ENCODE results near the gene CHRNA7.

CHRNA7 gene

DNA sequence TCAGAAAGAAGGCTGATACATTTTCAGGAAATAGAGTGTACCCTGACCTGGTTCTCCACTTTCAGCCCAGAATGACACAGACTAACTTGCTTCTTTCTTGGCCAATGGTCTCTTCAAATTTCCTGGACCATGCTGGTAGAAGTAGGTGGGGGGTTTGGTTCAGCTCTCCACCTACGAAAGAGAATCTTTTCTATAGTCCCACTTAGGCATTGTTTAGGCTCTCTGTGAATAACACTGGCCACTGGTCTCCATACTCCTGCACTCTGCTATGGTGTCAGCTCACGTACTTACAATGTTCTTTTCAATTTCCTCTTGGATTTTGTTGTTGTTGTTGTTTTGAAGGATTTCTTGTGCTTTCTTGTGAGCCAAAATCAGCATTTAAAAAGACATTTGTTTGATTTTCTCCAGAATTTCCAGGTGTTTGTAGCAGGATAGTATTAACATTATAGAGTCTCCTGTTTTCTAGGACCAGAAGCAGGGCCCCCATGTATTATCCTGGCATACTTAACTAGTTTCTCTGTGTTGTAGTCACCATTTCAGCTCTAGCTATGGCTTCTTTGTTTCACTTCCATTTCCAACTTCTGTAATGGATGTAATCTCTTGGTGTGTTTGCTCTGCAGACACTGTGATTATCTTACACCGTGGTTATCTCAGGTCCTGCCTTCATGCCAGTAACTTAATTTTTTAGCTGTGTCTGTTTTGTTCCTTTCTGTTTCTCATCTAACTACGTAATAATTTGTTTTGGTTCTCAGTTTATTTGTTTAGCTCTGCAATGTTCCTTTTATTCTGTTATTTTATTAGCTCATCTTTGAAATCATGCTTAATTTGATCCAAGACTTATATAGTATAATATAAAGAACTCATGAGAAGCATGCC, 61.4 kb downstream of the CHRNA7 start:
- no peak for DNase-seq

DNA sequence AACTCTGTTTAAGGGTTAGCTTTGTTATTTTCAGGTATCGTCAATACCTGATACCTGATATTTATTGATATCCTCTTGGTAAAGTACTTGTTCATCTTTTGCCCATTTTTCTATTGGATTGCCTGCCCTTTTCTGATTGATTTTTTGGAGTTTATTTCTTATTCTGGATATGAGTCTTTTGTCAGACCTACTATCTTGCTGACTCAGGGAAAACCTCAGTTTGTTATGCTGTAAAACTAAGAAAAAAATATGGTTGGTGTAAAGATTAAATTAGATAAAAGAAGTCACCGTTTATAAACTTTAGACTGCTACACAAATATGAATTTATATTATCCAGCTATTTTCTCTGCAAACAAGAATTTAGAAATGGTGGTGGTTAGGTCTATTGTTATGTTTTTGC, 65.9 kb downstream of the CHRNA7 start:
- DNase-seq = no peak

DNA sequence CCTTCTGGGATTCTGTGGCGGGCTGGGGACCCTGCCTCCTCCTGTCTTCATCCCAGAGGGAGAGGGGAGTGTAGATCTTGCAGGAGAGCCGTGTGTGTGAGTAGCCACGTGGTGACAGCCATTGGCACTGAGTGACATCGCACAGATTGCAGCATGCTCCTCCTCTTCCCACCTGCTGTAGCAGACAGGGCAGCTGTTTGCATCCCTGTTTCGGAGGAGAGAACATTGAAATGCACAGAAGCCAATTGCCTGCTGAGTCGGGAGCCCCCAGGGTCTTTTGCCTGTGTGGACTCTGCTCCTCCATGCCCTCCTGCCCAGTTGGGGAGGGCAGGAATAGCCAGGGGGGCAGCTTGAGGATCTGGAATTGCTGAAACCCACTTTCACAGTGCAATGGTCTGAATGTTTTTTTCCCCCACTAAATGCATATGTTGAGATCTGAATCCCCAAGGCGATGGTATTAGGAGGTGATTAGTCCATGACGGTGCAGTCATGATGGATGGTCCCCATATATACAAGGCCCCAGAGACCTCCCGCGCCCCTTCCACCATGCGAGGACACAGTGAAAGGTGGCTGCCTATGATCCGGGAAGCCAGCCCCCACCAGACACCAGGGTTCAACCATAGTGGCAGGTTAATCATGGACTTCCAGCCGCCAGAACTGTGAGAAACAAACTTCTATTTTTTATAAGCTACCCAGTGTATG, 66.8 kb downstream of the CHRNA7 start:
- DNase-seq = no peak

GRCh38 chr15:32098033-32098432, 67.7 kb downstream of the CHRNA7 start:
- no peak for DNase-seq

DNA sequence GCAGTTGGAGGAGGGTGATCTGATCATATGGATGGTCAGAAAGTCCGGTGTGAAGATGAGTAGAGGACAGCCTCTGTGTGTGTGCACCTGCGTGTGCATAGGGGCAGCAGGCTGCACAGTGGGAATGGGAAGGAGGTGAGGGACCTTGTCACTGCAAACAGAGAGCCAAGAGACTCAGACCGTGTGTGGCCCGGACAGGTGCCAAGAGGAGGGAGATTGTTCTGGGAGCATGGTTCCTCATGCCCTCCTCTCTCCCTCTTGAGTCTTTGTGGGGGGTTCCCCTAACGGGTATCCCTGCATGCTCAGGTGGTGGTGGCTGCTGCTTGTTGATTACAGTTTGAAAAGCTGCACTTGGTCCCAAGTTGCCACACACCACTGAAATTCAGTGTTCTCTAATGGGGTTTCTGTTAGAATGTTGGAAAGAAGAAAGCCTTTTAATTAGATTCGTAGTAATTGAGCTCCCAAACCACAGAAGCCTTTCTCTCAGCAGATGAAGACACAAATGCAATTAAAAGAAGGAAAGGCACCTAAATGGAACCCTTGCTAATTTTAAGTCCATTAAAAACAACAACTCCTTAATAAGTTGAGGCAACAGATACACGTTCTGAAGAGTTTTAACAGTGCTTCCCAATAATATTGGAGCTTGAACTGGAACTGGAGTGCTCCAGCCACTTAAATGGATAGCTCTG, 68.9 kb downstream of the CHRNA7 start:
- DNase-seq = no peak

DNA sequence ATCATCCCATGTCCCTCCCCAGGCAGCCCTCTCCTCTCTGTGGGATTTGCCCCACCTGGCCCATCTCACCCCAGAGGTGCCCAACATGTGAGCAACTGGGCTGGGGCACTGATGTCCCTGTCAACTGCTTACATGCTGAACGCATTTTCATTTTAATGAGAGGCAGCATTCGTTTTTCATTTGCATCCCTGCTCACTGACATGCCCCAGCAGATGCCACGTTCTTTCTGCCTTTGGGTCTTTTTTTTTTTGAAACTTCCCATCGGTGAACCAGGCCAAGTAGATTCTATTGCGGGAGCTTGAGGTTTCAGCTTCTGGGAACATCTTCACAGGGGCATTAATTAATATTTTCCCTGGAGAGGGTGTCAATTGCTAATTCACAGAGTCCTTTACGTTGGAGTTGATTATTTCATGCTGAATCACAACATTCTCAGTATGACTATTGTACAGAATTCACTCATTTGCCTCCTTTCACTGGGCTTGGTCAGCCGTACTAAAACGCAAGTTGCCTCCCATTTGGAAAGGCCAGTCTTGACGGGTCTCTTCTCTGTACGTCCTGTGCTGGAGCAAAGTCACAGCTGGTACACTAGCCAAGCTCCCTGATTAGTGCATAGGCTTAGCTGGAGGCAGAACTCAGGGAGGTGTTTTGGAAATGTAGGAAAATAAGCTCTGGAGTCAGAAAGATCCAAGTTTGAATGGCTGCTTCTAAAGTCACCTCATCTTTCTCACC, 69.8 kb downstream of the CHRNA7 start:
- DNase-seq = no peak

DNA sequence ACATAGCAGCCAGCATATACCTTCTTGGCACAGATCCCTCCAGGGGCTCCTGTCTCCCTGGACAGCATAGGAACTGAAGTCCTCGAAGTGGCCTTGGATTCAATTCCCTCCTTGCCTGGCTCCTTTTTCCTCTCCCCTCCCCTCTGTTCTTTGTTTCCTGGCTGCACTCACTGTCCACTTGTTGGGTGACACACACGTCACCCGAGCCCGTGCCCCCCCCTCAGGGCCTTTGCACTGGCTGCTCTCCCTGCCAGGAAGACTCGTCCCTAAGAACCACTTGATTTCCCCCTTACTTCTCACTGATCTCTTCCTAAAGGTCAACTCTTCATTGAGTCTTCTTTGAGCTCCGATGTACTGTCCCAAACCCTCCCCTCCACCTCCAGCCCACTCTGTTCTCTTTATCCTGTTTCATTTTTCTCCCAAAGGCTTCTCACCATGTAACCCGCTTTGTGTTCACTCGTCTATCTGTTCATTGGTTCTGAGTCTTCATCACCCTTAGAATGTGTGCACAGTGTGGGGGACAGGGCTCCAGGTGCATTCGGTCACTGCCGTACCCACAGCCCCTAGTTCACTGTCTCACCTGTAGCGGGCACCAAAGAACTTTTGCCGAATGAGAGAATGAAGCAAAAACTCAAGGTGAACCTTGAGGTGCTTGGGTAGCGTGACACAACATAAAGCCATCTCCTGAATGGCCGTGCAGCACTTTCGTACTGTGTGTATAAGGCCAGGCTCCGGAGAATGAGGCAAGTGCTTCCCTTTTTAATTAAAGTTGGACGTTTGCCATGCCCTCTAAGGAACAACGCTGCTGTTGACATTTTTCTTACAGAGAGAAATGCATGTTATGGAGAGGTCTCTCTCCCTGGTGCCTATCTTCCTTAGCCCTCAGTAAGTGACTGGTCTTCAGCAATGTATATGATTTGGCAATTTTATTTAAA, 74.0 kb downstream of the CHRNA7 start:
- no peak for DNase-seq

GRCh38 chr15:32105258-32106241, 75.2 kb downstream of the CHRNA7 start:
- DNase-seq = no peak

GRCh38 chr15:32106401-32107381, 76.4 kb downstream of the CHRNA7 start:
- DNase-seq = no peak

DNA sequence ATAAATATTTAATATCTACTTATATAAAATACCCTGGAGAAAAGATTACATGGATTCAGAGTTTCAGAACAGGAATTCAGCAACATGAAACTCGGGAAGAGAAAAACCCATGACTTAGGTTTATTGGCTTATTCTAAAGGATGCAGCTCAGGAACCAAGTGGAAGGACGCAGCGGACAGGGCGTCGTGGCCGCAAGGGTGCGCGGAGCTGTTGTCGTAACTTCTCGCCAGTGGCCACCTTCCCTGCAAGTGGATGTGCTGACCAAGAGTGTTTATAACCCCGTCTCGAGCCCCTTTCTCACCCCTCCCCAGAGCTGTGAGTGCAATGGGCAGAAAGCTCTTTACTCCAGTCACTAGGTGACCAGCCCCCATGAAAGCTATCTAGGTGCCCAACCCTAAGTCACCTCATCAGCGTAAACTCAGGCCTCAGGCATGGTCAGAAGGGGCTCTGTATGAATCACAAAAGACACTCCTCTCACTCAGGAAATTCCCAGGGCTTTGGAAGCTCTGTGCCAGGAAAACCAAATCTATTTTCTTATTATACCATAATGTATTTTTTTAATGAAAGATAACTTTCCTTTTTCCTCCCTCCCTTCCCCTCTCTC, 77.3 kb downstream of the CHRNA7 start:
- DNase-seq = no peak

DNA sequence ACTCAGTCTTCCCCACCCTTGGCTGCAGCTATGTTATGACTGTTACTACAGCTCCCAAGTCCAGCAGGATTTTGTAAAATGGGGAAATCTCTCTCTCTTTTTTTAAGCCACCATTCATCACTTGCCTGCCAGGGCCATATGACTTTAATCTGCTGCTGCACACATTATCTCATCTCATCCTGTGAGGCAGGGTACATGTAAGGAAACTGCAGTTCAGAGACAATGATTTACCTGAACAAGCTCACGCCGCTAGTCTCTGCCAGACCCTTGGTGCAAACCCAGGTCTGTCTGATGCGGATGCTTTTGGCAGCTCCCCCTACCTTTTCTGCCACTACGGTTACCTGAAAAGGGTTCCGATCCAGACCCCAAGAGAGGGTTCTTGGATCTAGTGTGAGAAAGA, 78.3 kb downstream of the CHRNA7 start:
- no peak for DNase-seq

DNA sequence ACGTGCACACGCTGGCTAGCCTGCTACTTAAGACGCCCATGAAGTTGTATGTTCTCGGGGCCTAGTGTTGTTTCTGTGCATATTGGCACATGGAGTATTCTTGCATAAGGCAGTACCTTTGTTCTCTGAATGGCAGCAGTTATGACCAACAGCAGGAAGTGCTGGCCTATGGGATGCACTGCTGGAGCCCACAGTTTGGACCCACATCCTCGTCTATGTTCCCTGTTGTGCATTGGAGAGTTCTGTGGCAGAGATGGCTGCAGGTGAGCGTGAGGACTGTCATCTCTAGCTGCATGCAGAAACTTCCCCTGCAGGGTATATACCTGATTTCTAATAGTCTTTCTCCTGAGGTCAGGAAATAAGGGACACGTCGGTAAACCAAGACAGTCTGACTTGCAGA, 81.8 kb downstream of the CHRNA7 start:
- DNase-seq = no peak

DNA sequence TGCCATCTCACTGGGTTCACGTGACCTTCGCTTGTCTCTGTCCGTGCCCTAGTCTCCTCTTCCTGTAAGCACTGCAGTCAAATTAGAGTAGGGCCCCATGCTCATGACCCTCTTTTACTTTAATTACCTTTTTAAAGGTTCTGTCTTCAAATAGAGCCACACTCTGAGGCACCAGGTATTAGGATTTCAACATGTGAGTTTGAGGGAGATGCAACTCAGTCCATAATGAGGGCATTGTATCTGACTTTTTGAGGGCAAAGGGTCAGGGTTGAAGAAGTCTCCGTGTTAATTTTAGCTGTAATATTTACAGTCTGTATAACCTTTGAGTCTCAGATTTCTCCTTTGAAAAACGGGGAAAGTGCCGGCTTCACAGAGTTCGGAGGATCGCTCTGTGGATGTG, 82.9 kb downstream of the CHRNA7 start:
- DNase-seq = no peak

- DNase-seq = no peak
Observed at GRCh38 chr15:32117122-32117521, 86.8 kb downstream of the CHRNA7 start.

DNA sequence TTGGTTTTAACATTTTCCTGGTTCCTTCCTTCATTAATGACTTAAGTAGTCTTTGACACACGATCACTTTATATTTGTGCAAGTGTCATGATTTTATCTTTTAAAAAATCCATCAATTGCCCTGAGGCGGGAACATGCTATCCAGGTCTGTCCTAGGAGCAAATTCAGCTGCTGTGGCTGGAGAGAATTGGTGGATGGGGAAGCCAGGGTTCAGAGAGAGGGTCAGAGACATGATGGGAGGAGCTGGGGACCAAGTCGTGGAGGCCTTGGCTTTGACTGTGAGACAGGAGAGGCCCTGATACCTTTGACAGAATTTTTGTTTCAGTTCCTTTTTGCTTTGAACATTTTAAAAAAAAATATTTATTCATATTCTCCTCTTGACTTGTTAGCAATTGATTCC, 89.0 kb downstream of the CHRNA7 start:
- no peak for DNase-seq

- DNase-seq = no peak
Observed at GRCh38 chr15:32119694-32120330, 89.5 kb downstream of the CHRNA7 start.

- DNase-seq = no peak
Observed at GRCh38 chr15:32120577-32121383, 90.5 kb downstream of the CHRNA7 start.

GRCh38 chr15:32121384-32121695, 91.0 kb downstream of the CHRNA7 start:
- DNase-seq = no peak
